SK-N-MC (cell line): ENCODE measurements around the gene ZNF346.

ENCODE experiments used
- EZH2 ChIP-seq: fragments of 200-600 bp; sonication (generic); IDR thresholded peaks from one replicate; pipeline ENCODE4 v1.6.1; 2017; ENCODE audit warnings: antibody characterized with exemption
- POLR2AphosphoS5 ChIP-seq: IDR thresholded peaks from 2 replicates; pipeline ENCODE4 v1.6.1; 2012; ENCODE audit warnings: mild to moderate bottlenecking, low read depth, low read length, borderline replicate concordance

DNA sequence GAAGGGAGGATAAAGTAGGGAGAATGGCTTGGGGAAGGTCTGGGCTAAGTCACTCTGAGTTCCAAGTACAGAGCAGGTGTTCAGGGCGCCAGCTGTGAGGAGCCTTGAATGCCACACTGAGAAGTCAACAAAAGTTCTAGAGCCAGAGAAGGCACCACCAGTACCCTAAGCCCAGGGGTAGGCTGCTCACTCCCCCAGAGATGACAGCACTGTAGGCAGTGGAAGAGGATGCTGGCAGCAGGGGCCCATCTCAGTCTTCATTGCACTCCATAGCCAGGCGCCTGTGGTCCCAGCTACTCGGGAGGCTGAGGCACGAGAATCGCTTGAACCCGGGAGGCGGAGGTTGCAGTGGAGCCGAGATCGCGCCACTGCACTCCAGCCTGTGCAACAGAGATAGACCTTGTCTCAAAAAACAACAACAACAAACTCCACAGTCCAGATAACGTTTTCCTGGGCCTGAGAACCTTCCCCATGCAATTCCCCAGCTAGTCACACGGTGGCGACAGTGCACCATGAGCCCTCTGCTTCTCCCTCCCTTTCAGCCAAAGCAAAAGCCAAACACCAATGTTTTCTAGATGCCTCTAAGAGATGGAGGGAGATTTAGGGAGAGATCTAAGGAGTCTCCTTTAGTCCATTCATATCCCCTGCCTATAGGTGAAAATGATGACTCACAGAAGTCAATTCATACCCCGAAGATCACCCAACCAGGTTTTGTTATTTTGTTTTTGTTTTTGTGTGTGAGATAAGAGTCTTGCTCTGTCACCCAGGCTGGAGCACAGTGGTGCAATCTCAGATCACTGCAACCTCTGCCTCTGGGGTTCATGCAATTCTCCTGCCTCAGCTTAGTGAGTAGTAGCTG is 91.3 kb downstream of the ZNF346 start:
- TF ChIP-seq POLR2AphosphoS5, result no peak
- TF ChIP-seq EZH2, result no peak
